ENCODE results near the gene TRIM43. TPM values are rescaled to one million over a fixed set of nuclear protein-coding genes. Genes with fewer than 3 reads are reported as not detected.
"Not testable (repeated sequence)": the region's sequence is repeated elsewhere in the genome, so short reads cannot be mapped to it uniquely, and the experiment has no call there.

Gene TRIM43
- total RNA-seq, 3 donors from 2014 or later, result not detected

DNA sequence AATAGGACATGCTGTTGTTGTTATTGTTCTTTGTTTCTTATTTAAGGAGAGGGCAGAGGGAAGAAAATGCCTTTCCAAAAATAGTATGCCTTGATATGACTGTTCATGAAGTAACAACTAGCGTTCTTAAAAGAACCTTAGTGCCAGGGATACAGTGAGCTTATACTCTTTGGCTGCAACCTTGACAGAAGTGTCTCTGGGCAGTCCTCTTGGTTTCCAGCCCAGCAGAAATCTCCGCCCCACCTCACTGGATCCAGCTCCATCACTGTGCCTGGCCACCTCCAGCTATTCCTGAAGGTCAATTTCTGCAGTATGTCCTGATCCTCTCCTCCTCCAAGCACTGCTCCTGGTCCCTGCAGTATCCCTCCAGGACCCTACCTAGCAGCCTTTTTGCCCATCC lies 39.2 kb downstream of the TRIM43 start:
- intact Hi-C loops (cut with DNase I, micrococcal nuclease); DNase-seq; H3K4me1 ChIP-seq (ENCODE audit: low read depth); H3K9me3 ChIP-seq; H3K4me3 ChIP-seq; ATAC-seq; H3K36me3 ChIP-seq (ENCODE audit: low read depth): not testable (repeated sequence)

DNA sequence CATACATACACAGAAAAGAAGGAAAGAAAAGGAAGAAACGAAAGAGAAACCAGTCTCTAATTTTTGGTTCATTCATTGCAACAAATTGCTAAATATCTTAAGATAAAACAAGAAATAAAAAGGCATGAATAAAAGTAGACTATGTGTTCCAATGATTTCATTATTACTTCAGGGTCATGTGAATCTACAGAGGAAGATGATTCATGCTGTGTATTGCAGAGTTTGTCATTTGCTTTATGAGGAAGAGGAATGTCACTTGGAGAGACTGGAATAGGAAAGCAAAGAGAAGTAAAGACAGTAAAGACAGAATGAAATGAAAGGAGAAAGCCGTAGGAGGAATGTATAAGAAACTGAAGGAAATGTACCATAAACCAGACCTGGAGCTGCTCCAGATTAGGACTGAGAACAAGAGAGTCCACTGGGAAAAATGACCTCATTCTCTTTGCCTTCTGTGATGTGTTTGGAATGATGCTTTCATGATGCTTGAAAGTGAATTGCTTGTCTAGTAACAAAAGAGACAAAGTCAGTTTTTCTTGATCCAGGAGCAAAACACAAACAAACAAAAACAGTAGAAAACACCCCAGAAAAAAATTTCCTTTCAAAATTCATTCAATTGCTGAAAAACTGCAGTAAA lies 41.9 kb downstream of the TRIM43 start:
- H3K4me3 ChIP-seq; DNase-seq; H3K36me3 ChIP-seq (ENCODE audit: low read depth); H3K4me1 ChIP-seq (ENCODE audit: low read depth); intact Hi-C loops (cut with DNase I, micrococcal nuclease); H3K9me3 ChIP-seq: not testable (repeated sequence)
- ATAC-seq, result peak; percentile 18

DNA sequence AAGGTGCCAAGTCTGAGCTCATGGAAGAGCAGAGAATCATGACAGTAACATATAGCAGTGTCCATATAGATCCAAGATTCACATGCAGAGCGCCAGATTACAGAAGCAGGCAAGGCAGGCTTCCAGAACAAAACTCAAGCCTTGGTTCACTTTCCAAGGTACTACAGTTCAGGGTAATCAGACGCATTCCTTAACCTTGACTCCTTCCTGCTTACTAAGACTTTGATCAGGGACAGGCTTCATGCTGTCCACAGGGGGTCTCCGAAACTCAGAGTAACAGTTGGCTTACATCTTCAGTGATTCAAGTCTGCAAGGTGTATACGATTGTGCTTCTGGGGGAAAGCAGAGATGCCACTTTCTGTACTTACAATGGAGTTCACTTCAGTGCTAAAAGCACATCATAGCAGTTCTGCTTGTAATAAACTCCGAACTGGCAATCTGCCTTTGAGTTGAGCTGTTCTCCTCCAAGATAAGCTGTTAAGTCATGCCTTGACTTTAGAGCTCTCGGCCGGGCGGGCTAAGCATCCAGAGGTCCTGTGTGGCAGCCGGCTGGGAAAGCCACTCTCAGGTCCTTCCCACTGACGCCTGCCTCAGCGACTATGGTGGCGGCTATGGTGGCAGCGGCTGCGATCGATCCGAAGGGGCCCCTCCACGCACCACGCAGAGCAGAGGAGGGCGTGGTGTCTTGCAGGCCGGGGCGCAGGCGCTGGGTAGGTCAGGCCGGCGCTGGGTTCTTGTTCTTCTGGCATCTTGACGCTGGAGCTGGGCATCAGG lies 48.9 kb downstream of the TRIM43 start:
- DNase-seq; H3K36me3 ChIP-seq (ENCODE audit: low read depth); H3K4me3 ChIP-seq; H3K4me1 ChIP-seq (ENCODE audit: low read depth); H3K9me3 ChIP-seq; intact Hi-C loops (cut with DNase I, micrococcal nuclease): not testable (repeated sequence)
- peak; percentile 21 for ATAC-seq

DNA sequence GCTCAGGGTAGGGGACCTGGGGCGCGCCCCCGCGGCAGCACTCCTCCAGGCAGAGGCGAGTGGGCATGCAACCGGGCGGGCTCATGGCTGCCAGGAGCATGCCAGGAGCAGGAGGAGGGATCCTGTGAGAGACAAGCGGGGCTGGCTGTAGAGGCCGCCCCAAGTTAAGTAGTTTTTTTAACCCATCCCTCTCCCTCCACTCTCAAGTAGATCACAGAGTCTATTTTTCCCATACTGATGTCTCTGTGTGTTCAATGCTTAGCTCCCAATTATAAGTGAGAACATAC lies 49.4 kb downstream of the TRIM43 start:
- H3K36me3 ChIP-seq (ENCODE audit: low read depth); H3K9me3 ChIP-seq; intact Hi-C loops (cut with DNase I, micrococcal nuclease); ATAC-seq; DNase-seq; H3K4me3 ChIP-seq; H3K4me1 ChIP-seq (ENCODE audit: low read depth): not testable (repeated sequence)

DNA sequence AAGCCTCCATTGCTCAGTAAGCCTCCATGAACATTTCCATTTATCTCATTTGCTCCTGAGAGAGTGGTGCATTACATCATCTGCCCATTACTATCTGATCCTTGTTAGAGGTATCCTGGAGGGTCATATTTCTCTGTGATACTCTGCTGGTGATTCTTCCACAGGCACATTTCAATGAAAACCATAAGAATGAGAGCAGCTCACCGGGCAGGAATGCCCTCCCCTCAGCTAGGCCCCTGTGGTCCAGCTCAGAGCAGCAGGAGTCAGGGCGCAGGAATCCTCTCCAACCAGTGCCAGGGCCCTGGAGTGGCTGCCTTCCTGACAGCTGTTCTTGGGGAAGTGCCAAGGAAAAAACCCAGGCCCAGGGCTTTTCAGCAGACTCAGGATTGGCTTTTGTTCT lies 50.0 kb downstream of the TRIM43 start:
- H3K36me3 ChIP-seq (ENCODE audit: low read depth); H3K4me1 ChIP-seq (ENCODE audit: low read depth); H3K9me3 ChIP-seq; DNase-seq; intact Hi-C loops (cut with DNase I, micrococcal nuclease); H3K4me3 ChIP-seq; ATAC-seq: not testable (repeated sequence)

DNA sequence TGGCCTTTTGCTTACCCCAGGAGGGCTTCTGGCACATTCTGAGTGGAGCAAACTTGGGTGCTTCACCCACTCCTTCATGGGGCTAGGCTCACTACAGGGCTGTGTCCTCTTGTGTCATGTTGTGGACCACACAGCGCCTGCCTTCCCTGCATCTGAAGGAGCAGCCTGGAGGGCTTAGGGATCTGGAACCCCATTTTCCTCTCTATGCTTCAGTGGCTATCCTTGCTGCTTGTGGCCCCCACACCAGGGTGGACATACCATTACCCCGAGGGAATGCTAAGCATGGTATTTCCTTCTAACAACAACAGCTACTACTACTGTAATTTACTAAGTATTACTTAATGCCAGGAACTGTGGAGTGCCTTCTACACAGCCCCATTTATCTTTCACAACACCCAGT lies 50.6 kb downstream of the TRIM43 start:
- H3K4me3 ChIP-seq; DNase-seq; H3K4me1 ChIP-seq (ENCODE audit: low read depth); ATAC-seq; intact Hi-C loops (cut with DNase I, micrococcal nuclease); H3K36me3 ChIP-seq (ENCODE audit: low read depth); H3K9me3 ChIP-seq: not testable (repeated sequence)

DNA sequence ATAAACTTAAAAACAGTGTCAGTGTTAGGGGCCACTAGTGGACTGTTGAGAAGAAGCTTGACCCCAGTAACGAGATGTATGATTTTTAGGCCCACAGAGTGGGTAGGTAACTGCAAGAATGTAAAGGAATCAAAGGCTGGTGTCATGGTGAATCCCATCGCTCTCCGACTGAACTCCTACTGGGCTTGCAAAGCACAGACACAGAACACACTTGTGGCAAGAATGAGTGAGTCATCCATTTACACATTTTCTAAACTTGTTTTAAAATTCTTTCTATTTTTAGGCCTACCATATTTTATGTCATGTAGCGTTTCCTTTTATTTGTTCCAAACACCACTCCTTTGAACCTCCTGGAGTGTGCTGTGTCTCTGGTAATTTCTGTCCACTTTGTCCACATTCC lies 51.1 kb downstream of the TRIM43 start:
- H3K4me3 ChIP-seq; H3K9me3 ChIP-seq; ATAC-seq; H3K36me3 ChIP-seq (ENCODE audit: low read depth); H3K4me1 ChIP-seq (ENCODE audit: low read depth); intact Hi-C loops (cut with DNase I, micrococcal nuclease); DNase-seq: not testable (repeated sequence)

DNA sequence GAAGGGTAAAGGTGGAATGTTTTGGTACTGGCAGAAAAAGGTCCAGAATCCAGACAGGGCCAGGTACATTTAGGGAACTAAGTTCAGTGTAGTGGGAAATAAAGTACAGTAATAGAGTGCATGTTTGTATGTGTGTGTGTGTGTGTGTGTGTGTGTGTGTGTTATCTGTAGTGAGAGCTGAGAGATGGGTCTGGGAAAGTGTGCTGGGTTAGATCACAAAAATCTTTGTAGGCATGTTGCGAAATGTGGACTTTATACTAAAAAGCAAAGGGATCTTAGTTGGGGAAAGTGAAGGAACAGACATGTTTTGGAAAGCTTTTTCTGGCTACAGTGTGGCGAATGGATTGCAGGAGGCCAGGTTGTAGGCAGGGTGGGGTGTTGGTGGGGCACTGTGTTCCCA lies 53.5 kb downstream of the TRIM43 start:
- H3K4me1 ChIP-seq (ENCODE audit: low read depth); intact Hi-C loops (cut with DNase I, micrococcal nuclease); H3K36me3 ChIP-seq (ENCODE audit: low read depth); DNase-seq; H3K4me3 ChIP-seq; ATAC-seq; H3K9me3 ChIP-seq: not testable (repeated sequence)

DNA sequence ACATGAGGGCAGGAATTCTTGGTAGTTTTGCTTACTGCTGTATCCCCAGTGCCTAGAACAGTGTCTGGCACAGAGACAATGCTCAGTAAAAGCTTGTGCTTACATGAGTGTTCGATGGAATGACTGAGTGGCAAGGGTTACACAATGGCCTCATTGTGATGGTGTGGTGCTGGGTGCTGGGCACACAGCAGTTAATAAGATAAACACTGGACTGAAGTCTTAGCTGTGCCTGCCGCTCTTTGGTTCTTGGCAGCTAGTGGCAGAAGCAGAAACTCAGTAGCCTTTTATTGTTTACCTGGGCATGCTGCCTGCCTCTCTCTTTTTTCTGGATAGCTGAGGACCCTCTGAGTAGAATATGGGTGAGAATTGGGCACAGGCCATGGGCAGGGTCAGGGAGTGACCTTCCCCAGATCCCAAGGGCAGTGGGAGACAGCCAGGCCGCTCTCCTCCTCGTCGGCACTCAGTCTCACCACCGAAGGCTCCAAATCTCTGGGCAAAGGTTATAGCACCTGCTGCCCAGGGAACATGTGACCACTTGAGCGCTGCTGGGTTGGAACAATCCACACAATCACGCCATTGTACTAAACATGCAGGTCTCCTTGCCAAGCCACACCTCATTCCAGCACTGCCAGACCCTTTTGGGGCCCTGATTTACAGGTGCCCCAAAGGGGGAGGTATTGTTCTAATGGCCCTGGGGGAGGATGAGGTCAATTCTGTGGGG lies 54.6 kb downstream of the TRIM43 start:
- DNase-seq; H3K36me3 ChIP-seq (ENCODE audit: low read depth); H3K4me1 ChIP-seq (ENCODE audit: low read depth); intact Hi-C loops (cut with DNase I, micrococcal nuclease); H3K4me3 ChIP-seq; H3K9me3 ChIP-seq: not testable (repeated sequence)
- peak; percentile 91 for ATAC-seq

DNA sequence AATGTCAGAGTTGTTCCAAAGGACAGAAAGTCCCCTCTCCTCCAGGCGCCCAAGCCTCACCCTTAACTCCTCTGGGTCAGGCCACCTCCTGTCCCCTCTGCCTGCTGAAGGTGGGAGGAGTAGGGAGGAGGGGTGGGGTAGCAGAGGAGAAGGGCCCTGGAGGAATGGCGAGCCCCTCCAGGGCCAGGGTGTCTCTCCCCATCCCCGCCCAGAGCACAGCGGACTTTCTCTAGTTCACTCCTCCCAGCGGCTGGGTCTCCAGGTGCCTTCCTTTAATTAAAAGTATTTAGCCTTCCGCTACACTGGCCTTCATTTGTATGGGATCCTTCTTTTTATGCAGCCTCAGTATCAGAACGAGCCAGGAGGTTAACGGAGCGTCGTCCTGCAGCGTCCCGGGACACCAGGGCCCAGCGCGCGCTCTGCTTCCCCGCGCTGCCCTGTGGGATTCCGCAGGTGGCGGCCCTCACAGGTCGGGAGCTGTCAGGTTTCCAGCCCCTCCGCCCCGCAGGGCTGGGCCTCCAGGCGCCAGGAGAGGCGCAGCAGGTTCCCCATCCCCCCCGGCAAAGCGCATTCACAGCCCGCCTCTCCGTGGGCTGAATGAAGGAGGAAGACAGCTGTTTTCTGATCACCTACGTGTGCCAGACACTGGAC lies 57.2 kb downstream of the TRIM43 start:
- DNase-seq; H3K9me3 ChIP-seq; H3K4me1 ChIP-seq (ENCODE audit: low read depth); intact Hi-C loops (cut with DNase I, micrococcal nuclease); H3K36me3 ChIP-seq (ENCODE audit: low read depth); ATAC-seq; H3K4me3 ChIP-seq: not testable (repeated sequence)

Other genes starting within 250 kb of the TRIM43 start
- 10 to 100 TPM; 30.3 to 37.6 (median 34.3) TPM for gene FAHD2A, start 189.3 kb upstream of the TRIM43 start, total RNA-seq
- not detected for gene TRIM43B, start 107.2 kb upstream of the TRIM43 start, total RNA-seq